SH-SY5Y (cell line): ENCODE data around the gene OR7C2.

ENCODE experiments used
- GATA2 ChIP-seq: IDR thresholded peaks from 2 replicates; pipeline ENCODE4 v1.6.1; 2011; ENCODE audit warnings: mild to moderate bottlenecking, low read depth, low read length
- GATA3 ChIP-seq: IDR thresholded peaks from 2 replicates; pipeline ENCODE4 v1.6.1; 2011; ENCODE audit warnings: low read depth, mild to moderate bottlenecking, low read length, moderate library complexity

The OR7C2 gene

GRCh38 chr19:14961956-14962685 is 20.8 kb downstream of the OR7C2 start:
- TF ChIP-seq GATA2 (no peak), GATA3 (no peak)

- no peak for TF ChIP-seq GATA3
- no peak for TF ChIP-seq GATA2
Measured at GRCh38 chr19:14968247-14968646, 27.0 kb downstream of the OR7C2 start.

GRCh38 chr19:14971474-14971873 is 30.2 kb downstream of the OR7C2 start:
- no peak for TF ChIP-seq GATA2
- no peak for TF ChIP-seq GATA3

GRCh38 chr19:14972676-14973075 is 31.4 kb downstream of the OR7C2 start:
- TF ChIP-seq GATA3 = no peak
- TF ChIP-seq GATA2 = no peak

GRCh38 chr19:14974488-14974887 is 33.2 kb downstream of the OR7C2 start:
- TF ChIP-seq GATA3 = no peak
- no peak for TF ChIP-seq GATA2

- TF ChIP-seq GATA3 (no peak), GATA2 (no peak)
Measured at GRCh38 chr19:14977128-14977527, 35.8 kb downstream of the OR7C2 start.

GRCh38 chr19:14978161-14978776 is 37.0 kb downstream of the OR7C2 start:
- TF ChIP-seq GATA2 (no peak), GATA3 (no peak)

GRCh38 chr19:14979476-14980255 is 38.4 kb downstream of the OR7C2 start, which contains the start of gene SLC1A6:
SLC1A6 (minus strand) TSS chr19:14979864; CDS start chr19:14972910, 6,954 bp downstream.
- TF ChIP-seq GATA3 (no peak), GATA2 (no peak)

- TF ChIP-seq GATA3 = no peak
- TF ChIP-seq GATA2 = no peak
Measured at GRCh38 chr19:14985133-14985532, 43.8 kb downstream of the OR7C2 start.
